T-cell (primary cell): ENCODE results near the gene ZSWIM8. TPM values are rescaled to one million over a fixed set of nuclear protein-coding genes. Genes with fewer than 3 reads are reported as not detected.

Experiments used
- ATAC-seq, 4 experiments: fragments of 200-7000 bp in 3 of 4; fragments of 150-1000 bp in 1 of 4; cut with Tn5 transposase; replicated peaks in 1 of 4; 1 replicate in 3 of 4; 2 replicates in 1 of 4; pipeline ENCODE4 v1.10.0; 2021; ENCODE audit warnings: moderate library complexity in 3 of 4, mild to moderate bottlenecking in 2 of 4, moderate number of reproducible peaks in 1 of 4
- CTCF ChIA-PET, 2 donors: fragments of 300-600 bp; sonication (Branson Sonifier 250); formaldehyde crosslinking; loops; one replicate each; lab custom pipeline; 2022; ENCODE audit warnings: antibody characterized with exemption in 2 of 2; lab: Charles Lee
- POLR2A ChIA-PET, 2 donors: fragments of 300-600 bp; sonication (Branson Sonifier 250); formaldehyde crosslinking; loops; one replicate each; lab custom pipeline; 2022; ENCODE audit warnings: antibody characterized with exemption in 2 of 2; lab: Charles Lee
- DNase-seq, 35 experiments: peaks; one replicate each; pipeline versions ENCODE4 v3.0.0 to v3.0.0-alpha.2; 2013 to 2023
- H3K27ac ChIP-seq: one replicate; pipeline ENCODE4 v1.5.1; 2013; ENCODE audit warnings: low read length
- H3K27me3 ChIP-seq, 2 experiments: replicated peaks in 1 of 2; 1 replicate in 1 of 2; 2 replicates in 1 of 2; pipeline versions ENCODE4 v1.6.1 to v1.7.0; 2013; ENCODE audit warnings: low read length in 1 of 2, mixed read lengths in 1 of 2; ENCODE audit not compliant: control insufficient read depth in 2 of 2, insufficient read depth in 2 of 2; ENCODE audit errors: extremely low read depth in 1 of 2
- H3K36me3 ChIP-seq, 2 donors: 1 replicate in 1 of 2; 2 replicates in 1 of 2; pipeline versions ENCODE4 v1.6.1 to v1.7.0; 2013; ENCODE audit warnings: low read length in 1 of 2; ENCODE audit not compliant: control insufficient read depth in 2 of 2, insufficient read depth in 1 of 2; ENCODE audit errors: extremely low read depth in 1 of 2
- H3K4me1 ChIP-seq, 2 experiments: 1 replicate in 1 of 2; 2 replicates in 1 of 2; pipeline versions ENCODE4 v1.6.1 to v1.7.0; 2013; ENCODE audit warnings: low read length in 2 of 2, mixed read lengths in 1 of 2; ENCODE audit not compliant: insufficient read depth in 2 of 2, control insufficient read depth in 1 of 2; ENCODE audit errors: extremely low read depth in 1 of 2
- H3K4me3 ChIP-seq, 2 donors: 1 replicate in 1 of 2; 2 replicates in 1 of 2; pipeline versions ENCODE4 v1.5.1 to v1.7.0; 2013; ENCODE audit warnings: mild to moderate bottlenecking in 2 of 2, low read length in 1 of 2, moderate library complexity in 1 of 2; ENCODE audit not compliant: control insufficient read depth in 1 of 2; ENCODE audit errors: extremely low read depth in 1 of 2
- H3K9me3 ChIP-seq: 2 replicates; pipeline ENCODE4 v1.7.0; 2013
- H3K27ac Mint-ChIP-seq, 2 donors: one replicate each; pipeline ENCODE4 v1.8.0; 2020 to 2021; ENCODE audit warnings: mild to moderate bottlenecking in 2 of 2, mixed read lengths in 2 of 2
- H3K27me3 Mint-ChIP-seq, 2 donors: one replicate each; pipeline ENCODE4 v1.8.0; 2021 to 2022; ENCODE audit warnings: mixed read lengths in 2 of 2
- H3K36me3 Mint-ChIP-seq: one replicate; pipeline ENCODE4 v1.8.0; 2021; ENCODE audit warnings: mixed read lengths
- H3K4me1 Mint-ChIP-seq, 3 donors: one replicate each; pipeline ENCODE4 v1.8.0; 2020 to 2022; ENCODE audit warnings: mixed read lengths in 3 of 3, mild to moderate bottlenecking in 1 of 3
- H3K4me3 Mint-ChIP-seq, 3 donors: one replicate each; pipeline ENCODE4 v1.8.0; 2020 to 2022; ENCODE audit warnings: mild to moderate bottlenecking in 3 of 3, mixed read lengths in 3 of 3, moderate library complexity in 3 of 3
- H3K9me3 Mint-ChIP-seq, 3 donors: one replicate each; pipeline ENCODE4 v1.8.0; 2020 to 2022; ENCODE audit warnings: mixed read lengths in 3 of 3
- WGBS: methylation state at CpG from one replicate; pipeline ENCODE4 v1.1.5; 2013; ENCODE audit warnings: missing lambda C conversion rate; ENCODE audit not compliant: insufficient coverage; 5-methylcytosine and 5-hydroxymethylcytosine counted together
- total RNA-seq, 35 experiments: library from RNA in 6 of 35; stranded (reverse) in 6 of 35; fragments of 120-200 nt in 1 of 35; gene quantifications; one replicate each; pipeline versions ENCODE4 v1.2.1 to v1.2.4 and lab custom pipeline; 2013 to 2026

ZSWIM8 gene
- total RNA-seq, 5 donors from 2014 or later (not counting 1 experiment from before 2014, with no cell fraction given): 69.0 to 106 (median 90.8) TPM

DNA sequence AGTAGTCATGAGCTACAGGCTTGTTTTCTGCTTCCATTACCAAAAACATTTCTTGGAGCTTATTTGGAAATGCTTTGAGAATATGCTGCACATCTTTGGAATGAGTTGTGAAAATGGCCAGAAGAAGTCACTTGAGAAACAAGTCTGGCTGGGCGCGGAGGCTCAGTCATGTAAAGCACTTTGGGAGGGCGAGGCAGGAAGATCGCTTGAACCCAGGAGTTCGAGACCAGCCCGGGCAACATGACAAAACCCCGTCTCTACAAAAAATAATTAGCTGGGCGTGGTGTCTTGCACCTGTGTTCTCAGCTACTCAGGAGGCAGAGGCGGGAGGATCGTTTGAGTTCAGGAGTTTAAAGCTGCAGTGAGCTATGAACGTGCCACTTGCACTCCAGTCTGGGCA is 4.4 kb upstream of the ZSWIM8 start:
- H3K27ac Mint-ChIP-seq: peak overlapping the region; percentile 100
- peaks cover 0 to 29% of the 10 kb centered on the region in 2 donors for H3K36me3 ChIP-seq
- 14% methylated on average over 3 of the region's 11 CpGs for WGBS

DNA sequence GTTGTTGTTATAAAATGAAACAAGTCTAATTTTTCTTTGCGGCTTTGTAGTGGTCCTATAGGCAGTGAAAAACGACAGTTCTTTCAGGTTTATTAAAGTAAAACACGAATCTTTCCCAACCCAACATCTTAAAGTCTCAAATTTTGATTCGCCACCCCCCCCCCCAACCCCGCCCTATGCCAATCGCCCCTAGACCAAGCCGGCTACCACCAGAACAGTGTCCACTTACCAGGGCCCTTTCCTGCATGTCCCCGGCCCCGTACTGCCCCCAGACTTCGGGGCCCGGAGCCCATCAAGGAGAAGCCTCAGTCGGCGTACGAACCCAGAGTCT is 3.9 kb upstream of the ZSWIM8 start:
- Mint-ChIP-seq H3K4me1 (peaks cover 45 to 64% (median 52%) of the 10 kb centered on the region in 3 donors), H3K9me3 (no peaks in the 10 kb centered on the region)

More for the DNA sequence above, 4.4 kb upstream of the ZSWIM8 start:
- POLR2A ChIA-PET: interaction anchor here (0.6 to 2.6 kb wide), 7 partner anchors 8 to 1337 kb away, joined by 3 to 12 read pairs (median 4); a partner anchor contains a TSS
- Histone ChIP-seq H3K4me1 (peaks cover 24 to 47% of the 10 kb centered on the region in 2 experiments), H3K4me3 (peak overlapping the region; percentile 91 to 96), H3K9me3 (no peaks in the 10 kb centered on the region), H3K27me3 (no peaks in the 10 kb centered on the region), H3K27ac (peak overlapping the region; percentile 74)
- H3K4me1 Mint-ChIP-seq: peaks cover 40 to 59% (median 47%) of the 10 kb centered on the region in 3 donors
- H3K27me3 Mint-ChIP-seq: no peaks in the 10 kb centered on the region
- DNase-seq: no peak
- peak overlapping the region; percentile 96 to 100 (median 99) for H3K4me3 Mint-ChIP-seq
- CTCF ChIA-PET: interaction anchor here (0.6 to 4.6 kb wide), 10 partner anchors 9 to 98 kb away, joined by 3 to 35 read pairs (median 4); a partner anchor contains a TSS
- no peaks in the 10 kb centered on the region for H3K9me3 Mint-ChIP-seq
- peaks cover 4% of the 10 kb centered on the region for H3K36me3 Mint-ChIP-seq
- no peak for ATAC-seq

DNA sequence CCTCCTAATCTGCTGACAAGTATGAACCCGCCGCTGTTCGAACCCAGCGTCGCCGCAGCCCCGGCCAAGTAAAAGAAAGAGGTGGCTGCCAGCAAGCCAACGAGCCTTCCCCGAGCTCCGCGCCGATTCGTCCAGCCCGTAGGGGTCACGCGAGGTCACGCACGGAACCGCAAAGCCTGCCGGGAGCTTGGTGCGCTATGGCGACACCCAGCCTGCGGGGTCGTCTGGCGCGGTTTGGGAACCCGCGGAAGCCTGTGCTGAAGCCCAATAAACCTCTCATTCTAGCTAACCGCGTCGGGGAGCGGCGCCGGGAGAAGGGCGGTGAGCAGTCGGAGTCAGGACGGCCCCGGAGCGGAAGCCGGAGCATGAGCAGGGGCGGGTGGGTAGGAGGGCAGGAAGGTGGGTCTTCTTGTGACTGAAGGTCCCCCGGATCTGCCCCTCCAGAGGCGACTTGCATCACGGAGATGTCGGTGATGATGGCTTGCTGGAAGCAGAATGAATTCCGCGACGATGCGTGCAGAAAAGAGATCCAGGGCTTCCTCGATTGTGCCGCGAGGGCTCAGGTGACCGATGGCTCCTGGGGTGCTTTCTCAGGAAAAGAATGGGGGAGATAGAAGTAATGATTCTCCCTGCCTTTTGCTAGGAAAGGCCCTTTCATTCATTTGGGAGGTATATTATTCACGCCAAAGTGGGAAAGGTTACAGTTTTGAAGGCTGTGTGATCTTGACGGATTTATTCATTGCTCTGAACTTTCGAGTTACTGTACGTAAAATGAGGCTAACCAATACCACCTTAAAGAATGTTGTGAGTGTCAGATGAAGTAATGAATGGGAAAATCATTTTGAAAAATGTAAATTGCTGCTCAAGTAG is 3.3 kb upstream of the ZSWIM8 start, which contains the start of gene CHCHD1:
CHCHD1 (plus strand) TSS at position 170 of the 870 bp plus-strand sequence; CDS start at position 198, 28 bp downstream.
- CTCF ChIA-PET: interaction anchor here (1.2 to 4.6 kb wide), 8 partner anchors 10 to 97 kb away, joined by 3 to 35 read pairs (median 6); a partner anchor contains a TSS
- peak within 1 kb of the TSS; percentile 74 for H3K27ac ChIP-seq

More for the DNA sequence above, 3.9 kb upstream of the ZSWIM8 start:
- DNase-seq: no peak
- no peak for ATAC-seq
- Histone ChIP-seq H3K9me3 (no peaks in the 10 kb centered on the region), H3K27ac (peak overlapping the region; percentile 74), H3K4me3 (peak overlapping the region; percentile 91 to 96), H3K27me3 (no peaks in the 10 kb centered on the region), H3K4me1 (peaks cover 29 to 48% of the 10 kb centered on the region in 2 experiments), H3K36me3 (peaks cover 0 to 28% of the 10 kb centered on the region in 2 donors)
- peak overlapping the region; percentile 96 to 100 (median 99) for H3K4me3 Mint-ChIP-seq
- 0% methylated on average over 8 of the region's 14 CpGs for WGBS
- POLR2A ChIA-PET: interaction anchor here (0.6 to 2.6 kb wide), 5 partner anchors 9 to 92 kb away, joined by 3 to 12 read pairs (median 5); a partner anchor contains a TSS
- H3K27ac Mint-ChIP-seq: peak overlapping the region; percentile 100
- H3K27me3 Mint-ChIP-seq: no peaks in the 10 kb centered on the region
- H3K36me3 Mint-ChIP-seq: peaks cover 4% of the 10 kb centered on the region
- CTCF ChIA-PET: interaction anchor here (1.2 to 4.6 kb wide), 8 partner anchors 10 to 98 kb away, joined by 3 to 35 read pairs (median 6); a partner anchor contains a TSS

DNA sequence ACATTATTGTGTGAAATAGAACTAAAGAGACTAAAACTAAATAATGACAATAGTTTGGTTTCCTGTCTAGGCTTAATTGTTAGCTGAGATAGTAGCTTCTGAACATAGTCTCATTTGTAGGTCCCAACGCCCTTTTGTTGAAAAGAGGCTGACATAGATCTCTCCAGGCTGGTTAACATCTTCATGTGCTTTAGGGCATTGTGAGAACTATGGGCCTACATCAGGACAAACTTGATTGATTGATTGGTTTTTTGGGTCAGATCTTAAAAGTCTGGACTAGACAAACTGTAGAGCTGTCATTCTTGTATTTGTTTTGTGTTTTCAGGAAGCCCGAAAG is 2.7 kb upstream of the ZSWIM8 start:
- ChIA-PET CTCF (interaction anchor here in 1 of 2 donors (0.6 to 4.6 kb wide), 2 partner anchors 11 to 70 kb away, joined by 3 to 35 read pairs; a partner anchor contains a TSS), POLR2A (interaction anchor here in 1 of 2 donors (2.6 kb wide), 1 partner anchor 10 kb away, joined by 12 read pairs; a partner anchor contains a TSS)
- no peaks in the 10 kb centered on the region for H3K27me3 Mint-ChIP-seq
- ATAC-seq: no peak
- peak overlapping the region; percentile 96 to 100 (median 99) for H3K4me3 Mint-ChIP-seq
- H3K27me3 ChIP-seq: no peaks in the 10 kb centered on the region
- peaks cover 52 to 66% (median 52%) of the 10 kb centered on the region in 3 donors for H3K4me1 Mint-ChIP-seq
- DNase-seq: no peak
- H3K4me3 ChIP-seq: peak overlapping the region; percentile 91 to 96
- no peaks in the 10 kb centered on the region for H3K36me3 Mint-ChIP-seq
- H3K36me3 ChIP-seq: peaks cover 0 to 18% of the 10 kb centered on the region in 2 donors
- 0% methylated on average over 1 of the region's 2 CpGs for WGBS
- no peaks in the 10 kb centered on the region for H3K9me3 Mint-ChIP-seq
- H3K4me1 ChIP-seq: peaks cover 34 to 53% of the 10 kb centered on the region in 2 experiments
- peak overlapping the region; percentile 100 for H3K27ac Mint-ChIP-seq
- no peaks in the 10 kb centered on the region for H3K9me3 ChIP-seq
- H3K27ac ChIP-seq: peak overlapping the region; percentile 74

More for the DNA sequence above, 3.3 kb upstream of the ZSWIM8 start, which contains the start of gene CHCHD1:
- Histone ChIP-seq H3K4me1 (peaks cover 31 to 51% of the 10 kb centered on the region in 2 experiments), H3K36me3 (peaks cover 0 to 24% of the 10 kb centered on the region in 2 donors), H3K27me3 (no peaks in the 10 kb centered on the region), H3K9me3 (no peaks in the 10 kb centered on the region), H3K4me3 (peak within 1 kb of the TSS; percentile 91 to 96)
- peak within 1 kb of the TSS; percentile 96 to 100 (median 99) for H3K4me3 Mint-ChIP-seq
- no peaks in the 10 kb centered on the region for H3K9me3 Mint-ChIP-seq
- no peaks in the 10 kb centered on the region for H3K27me3 Mint-ChIP-seq
- DNase-seq (peak; percentile 76 to 93 (median 88)), ATAC-seq (peak; percentile 69 to 73 (median 70))
- H3K27ac Mint-ChIP-seq: peak within 1 kb of the TSS; percentile 100
- H3K36me3 Mint-ChIP-seq: no peaks in the 10 kb centered on the region
- POLR2A ChIA-PET: interaction anchor here (0.6 to 2.6 kb wide), 3 partner anchors 10 to 91 kb away, joined by 4 to 12 read pairs (median 5); a partner anchor contains a TSS
- 0% methylated on average over 46 of the region's 57 CpGs for WGBS
- peaks cover 51 to 65% (median 52%) of the 10 kb centered on the region in 3 donors for H3K4me1 Mint-ChIP-seq

DNA sequence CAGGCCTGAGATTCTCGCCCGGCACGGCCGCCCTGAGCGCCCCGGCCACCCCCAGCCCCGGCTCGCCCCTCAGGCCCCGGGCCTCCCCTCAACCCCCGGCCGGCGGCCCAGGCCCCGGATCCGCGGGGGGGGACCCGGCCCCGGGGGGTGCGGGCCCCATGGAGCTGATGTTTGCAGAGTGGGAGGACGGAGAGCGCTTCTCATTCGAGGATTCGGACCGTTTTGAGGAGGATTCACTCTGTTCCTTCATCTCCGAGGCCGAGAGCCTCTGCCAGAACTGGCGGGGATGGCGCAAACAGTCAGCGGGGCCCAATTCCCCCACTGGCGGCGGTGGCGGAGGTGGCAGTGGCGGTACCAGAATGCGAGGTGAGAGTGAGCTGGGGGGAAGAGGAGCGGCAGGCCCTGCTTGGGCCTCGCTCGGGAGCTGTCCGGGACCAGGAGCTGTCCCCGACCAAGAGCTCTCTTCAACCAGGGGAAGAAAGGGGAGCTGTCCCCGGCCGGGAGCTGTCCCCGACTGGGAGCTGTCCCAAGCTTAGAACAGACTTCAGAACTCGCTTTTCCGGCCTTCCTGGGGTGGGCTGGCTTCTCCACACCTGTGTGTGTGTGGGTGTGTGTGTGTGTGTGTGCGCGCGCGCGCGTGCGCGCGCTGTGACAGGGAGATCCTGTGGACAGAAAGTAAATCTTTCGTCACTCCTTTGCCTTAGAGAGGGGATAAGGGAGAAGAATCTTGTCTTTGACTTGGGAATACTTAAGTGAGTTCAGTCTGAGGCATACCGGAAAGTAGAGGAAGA is 510 bp downstream of the ZSWIM8 start:
- H3K27ac Mint-ChIP-seq: peak overlapping the region; percentile 97 to 98
- ChIA-PET POLR2A (interaction anchor here (0.5 to 1.0 kb wide), 8 partner anchors 9 to 422 kb away, joined by 3 to 13 read pairs (median 4); a partner anchor contains a TSS), CTCF (interaction anchor here (0.8 to 1.3 kb wide), 5 partner anchors 14 to 55 kb away, joined by 3 to 6 read pairs (median 3); partner anchors contain the start of gene SEC24C (in 1 of the 2))
- peak overlapping the region; percentile 60 for H3K27ac ChIP-seq
- under 1% methylated on average over 47 of the region's 54 CpGs for WGBS
- DNase-seq (peak in 32 of 35 experiments; percentile 20 to 59 (median 44)), ATAC-seq (peak; percentile 14 to 21 (median 16))
- H3K4me3 Mint-ChIP-seq: peak overlapping the region; percentile 90 to 97 (median 92)
- H3K4me3 ChIP-seq: peak overlapping the region; percentile 67 to 86
- peaks cover 29 to 38% of the 10 kb centered on the region in 2 experiments for H3K4me1 ChIP-seq
- H3K9me3 Mint-ChIP-seq: no peaks in the 10 kb centered on the region
- H3K36me3 Mint-ChIP-seq: peaks cover 12% of the 10 kb centered on the region
- peaks cover under 1 to 26% of the 10 kb centered on the region in 2 donors for H3K36me3 ChIP-seq
- H3K27me3 ChIP-seq: no peaks in the 10 kb centered on the region
- no peaks in the 10 kb centered on the region for H3K27me3 Mint-ChIP-seq
- H3K9me3 ChIP-seq: no peaks in the 10 kb centered on the region
- H3K4me1 Mint-ChIP-seq: peaks cover 40 to 60% (median 45%) of the 10 kb centered on the region in 3 donors
